H9 (cell line): ENCODE results near the gene ELL3. TPM values are rescaled to one million over a fixed set of nuclear protein-coding genes. Genes with fewer than 3 reads are reported as not detected.

Source experiments
- DNase-seq: peaks from one replicate; pipeline ENCODE4 v3.0.0-alpha.2; 2017
- H2AFZ ChIP-seq: one replicate; pipeline ENCODE4 v1.6.1; 2013; ENCODE audit warnings: mild to moderate bottlenecking, low read length, control low read depth, moderate library complexity
- H2AK5ac ChIP-seq: 2 replicates; pipeline ENCODE4 v1.6.1; 2013; ENCODE audit warnings: low read length, control low read depth, mixed read lengths; ENCODE audit not compliant: insufficient read length
- H2BK120ac ChIP-seq: one replicate; pipeline ENCODE4 v1.6.1; 2013; ENCODE audit warnings: low read depth, mild to moderate bottlenecking, low read length, control low read depth, inconsistent platforms; ENCODE audit not compliant: poor library complexity, severe bottlenecking
- H2BK12ac ChIP-seq: 2 replicates; pipeline ENCODE4 v1.6.1; 2013; ENCODE audit warnings: low read length, control low read depth, mixed read lengths, low read depth; ENCODE audit not compliant: insufficient read length
- H2BK15ac ChIP-seq: 2 replicates; pipeline ENCODE4 v1.6.1; 2013; ENCODE audit warnings: low read depth, low read length, control low read depth
- H2BK20ac ChIP-seq: one replicate; pipeline ENCODE4 v1.6.1; 2013; ENCODE audit warnings: low read depth, mild to moderate bottlenecking, low read length, control low read depth, inconsistent platforms; ENCODE audit not compliant: poor library complexity, severe bottlenecking
- H2BK5ac ChIP-seq: 2 replicates; pipeline ENCODE4 v1.6.1; 2013; ENCODE audit warnings: low read length, control low read depth, mixed read lengths; ENCODE audit not compliant: insufficient read length
- H3K14ac ChIP-seq: 2 replicates; pipeline ENCODE4 v1.6.1; 2013; ENCODE audit warnings: low read length, control low read depth; ENCODE audit not compliant: insufficient read depth
- H3K18ac ChIP-seq: 2 replicates; pipeline ENCODE4 v1.6.1; 2013; ENCODE audit warnings: low read depth, mild to moderate bottlenecking, mixed read lengths, low read length, control low read depth; ENCODE audit not compliant: insufficient read length
- H3K23ac ChIP-seq: 2 replicates; pipeline ENCODE4 v1.6.1; 2013; ENCODE audit warnings: low read length, control low read depth, mixed read lengths, low read depth; ENCODE audit not compliant: insufficient read length
- H3K23me2 ChIP-seq: 2 replicates; pipeline ENCODE4 v1.6.1; 2013; ENCODE audit warnings: low read depth, mild to moderate bottlenecking, mixed read lengths, low read length, control low read depth; ENCODE audit not compliant: insufficient read length, poor library complexity, severe bottlenecking
- H3K27ac ChIP-seq: 2 replicates; pipeline ENCODE4 v1.5.1; 2013; ENCODE audit warnings: low read length, control low read depth, mixed read lengths, low read depth; ENCODE audit not compliant: insufficient read length
- H3K27me3 ChIP-seq: 2 replicates; pipeline ENCODE4 v1.6.1; 2013; ENCODE audit warnings: low read length, control low read depth, inconsistent platforms; ENCODE audit not compliant: insufficient read depth
- H3K4ac ChIP-seq: 2 replicates; pipeline ENCODE4 v1.6.1; 2013; ENCODE audit warnings: low read depth, mild to moderate bottlenecking, control low read depth, inconsistent platforms, low read length, moderate library complexity
- H3K4me1 ChIP-seq: 2 replicates; pipeline ENCODE4 v1.6.1; 2013; ENCODE audit warnings: low read length, control low read depth, inconsistent platforms; ENCODE audit not compliant: insufficient read depth
- H3K4me2 ChIP-seq: 2 replicates; pipeline ENCODE4 v1.6.1; 2013; ENCODE audit warnings: low read length, control low read depth, mixed read lengths; ENCODE audit not compliant: insufficient read length, insufficient read depth
- H3K56ac ChIP-seq: 2 replicates; pipeline ENCODE4 v1.6.1; 2013; ENCODE audit warnings: low read depth, mild to moderate bottlenecking, mixed read lengths, low read length, control low read depth; ENCODE audit not compliant: insufficient read length
- H3K79me1 ChIP-seq: 2 replicates; pipeline ENCODE4 v1.6.1; 2013; ENCODE audit warnings: low read depth, mild to moderate bottlenecking, moderate library complexity, low read length, control low read depth, inconsistent platforms; ENCODE audit not compliant: insufficient read depth, poor library complexity, severe bottlenecking
- H3K79me2 ChIP-seq: 2 replicates; pipeline ENCODE4 v1.6.1; 2013; ENCODE audit warnings: low read length, control low read depth, inconsistent platforms; ENCODE audit not compliant: insufficient read depth
- H3K9ac ChIP-seq: 2 replicates; pipeline ENCODE4 v1.6.1; 2013; ENCODE audit warnings: low read length, control low read depth, mixed read lengths; ENCODE audit not compliant: insufficient read length; ENCODE audit errors: extremely low read depth
- H3K9me3 ChIP-seq: one replicate; pipeline ENCODE4 v1.6.1; 2013; ENCODE audit warnings: low read depth, low read length, inconsistent platforms; ENCODE audit not compliant: control insufficient read depth
- H3T11ph ChIP-seq: one replicate; pipeline ENCODE4 v1.6.1; 2013; ENCODE audit warnings: mild to moderate bottlenecking, low read length, control low read depth, inconsistent platforms
- H4K20me1 ChIP-seq: one replicate; pipeline ENCODE4 v1.6.1; 2013; ENCODE audit not compliant: control insufficient read depth, insufficient read length, insufficient read depth
- H4K5ac ChIP-seq: 2 replicates; pipeline ENCODE4 v1.6.1; 2013; ENCODE audit warnings: low read depth, mild to moderate bottlenecking, mixed read lengths, low read length, control low read depth; ENCODE audit not compliant: insufficient read length
- H4K8ac ChIP-seq: replicated peaks from 2 replicates; pipeline ENCODE4 v1.6.1; 2013; ENCODE audit warnings: low read length, control low read depth, mixed read lengths, low read depth; ENCODE audit not compliant: insufficient read length
- H4K91ac ChIP-seq: 2 replicates; pipeline ENCODE4 v1.6.1; 2013; ENCODE audit warnings: low read depth, mild to moderate bottlenecking, moderate library complexity, mixed read lengths, low read length, control low read depth; ENCODE audit not compliant: insufficient read length
- H3K27ac Mint-ChIP-seq, 3 experiments: 2 replicates in 2 of 3; 3 replicates in 1 of 3; pipeline ENCODE4 v1.8.0; 2020 to 2021; ENCODE audit warnings: mixed read lengths in 3 of 3, mild to moderate bottlenecking in 1 of 3, moderate library complexity in 1 of 3
- H3K27me3 Mint-ChIP-seq: 2 replicates; pipeline ENCODE4 v1.8.0; 2021; ENCODE audit warnings: low read depth, mild to moderate bottlenecking, moderate library complexity, mixed read lengths
- H3K36me3 Mint-ChIP-seq, 3 experiments: 2 replicates in 2 of 3; 3 replicates in 1 of 3; pipeline ENCODE4 v1.8.0; 2020 to 2021; ENCODE audit warnings: low read depth in 3 of 3, mixed read lengths in 3 of 3; ENCODE audit not compliant: insufficient read depth in 1 of 3
- H3K4me1 Mint-ChIP-seq, 2 experiments: 2 replicates each; pipeline ENCODE4 v1.8.0; 2020; ENCODE audit warnings: mixed read lengths in 2 of 2
- H3K4me3 Mint-ChIP-seq, 2 experiments: 2 replicates in 1 of 2; 3 replicates in 1 of 2; pipeline ENCODE4 v1.8.0; 2020 to 2021; ENCODE audit warnings: mild to moderate bottlenecking in 2 of 2, mixed read lengths in 2 of 2, moderate library complexity in 1 of 2
- H3K9me3 Mint-ChIP-seq, 2 experiments: 2 replicates in 1 of 2; 3 replicates in 1 of 2; pipeline ENCODE4 v1.8.0; 2020; ENCODE audit warnings: mild to moderate bottlenecking in 2 of 2, mixed read lengths in 2 of 2, moderate library complexity in 1 of 2
- WGBS: extraction: QIAGEN DNeasy Blood & Tissue Kit; methylation state at CpG from one replicate; pipeline ENCODE4 v1.1.7; 2013; ENCODE audit warnings: missing lambda C conversion rate, low lambda C conversion rate, mixed read lengths; ENCODE audit not compliant: insufficient read length; ENCODE audit errors: extremely low coverage; 5-methylcytosine and 5-hydroxymethylcytosine counted together
- total RNA-seq: library from RNA; stranded (reverse); gene quantifications from 2 replicates; pipeline ENCODE4 v1.2.1, GENCODE V29; 2021
- TF ChIP-seq, protein P1 (sequence below): fragments of 200-600 bp; sonication (generic); conservative IDR thresholded peaks from 3 replicates; pipeline ENCODE4 v1.8.0; 2021; ENCODE audit warnings: antibody characterized with exemption, mild to moderate bottlenecking

Gene ELL3
- total RNA-seq, 1 experiment from 2014 or later, result 6.4 TPM

DNA sequence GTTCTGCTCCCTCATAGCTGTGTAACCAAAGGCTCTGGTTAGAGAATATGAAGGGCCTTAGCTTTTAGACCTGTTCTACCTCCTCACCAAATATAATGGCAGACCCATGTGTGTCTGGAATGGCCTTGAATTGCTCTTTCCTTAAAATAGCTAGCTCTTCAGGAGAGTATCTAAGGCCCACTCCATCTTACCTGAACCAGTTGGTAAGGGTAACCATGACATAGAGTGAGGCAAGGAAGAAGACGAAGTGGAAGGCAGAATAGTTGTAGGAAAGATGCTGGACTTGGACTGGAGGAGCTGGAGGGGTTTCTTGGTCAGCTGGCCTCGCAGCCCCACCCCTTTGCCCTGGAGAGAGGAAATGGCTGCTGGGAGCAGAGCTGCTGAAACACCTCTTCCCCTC is 18.4 kb upstream of the ELL3 start:
- Mint-ChIP-seq H3K9me3 (no peaks in the 10 kb centered on the region), H3K4me3 (peak overlapping the region; percentile 31 to 47; a peak in 4 of 5 replicates), H3K27ac (peak overlapping the region in 2 of 3 experiments; percentile 91 to 92; a peak in 4 of 7 replicates), H3K4me1 (peaks cover 65 to 75% of the 10 kb centered on the region in 2 experiments), H3K36me3 (peaks cover 45 to 68% (median 54%) of the 10 kb centered on the region in 3 experiments), H3K27me3 (no peaks in the 10 kb centered on the region)
- Histone ChIP-seq H3K27ac (no peak overlapping the region), H2AK5ac (no peak overlapping the region), H3K4me1 (peaks cover 18% of the 10 kb centered on the region; the same call in 1 of the 2 replicates), H3K4me2 (no peak overlapping the region), H2BK12ac (no peak overlapping the region), H3K9me3 (no peaks in the 10 kb centered on the region), H3K27me3 (no peaks in the 10 kb centered on the region), H3K9ac (no peak overlapping the region), H2AFZ (no peak overlapping the region), H4K8ac (no peak overlapping the region), H3K79me1 (peaks cover 3% of the 10 kb centered on the region), H2BK15ac (no peak overlapping the region), H2BK20ac (no peak overlapping the region), H4K5ac (no peak overlapping the region), H2BK5ac (no peak overlapping the region), H3K79me2 (peaks cover 6% of the 10 kb centered on the region; the same call in 1 of the 2 replicates), H3T11ph (no peak overlapping the region), H4K91ac (no peak overlapping the region), H3K23me2 (peaks cover 8% of the 10 kb centered on the region), H2BK120ac (no peak overlapping the region), H3K56ac (no peak overlapping the region), H3K4ac (no peak overlapping the region), H4K20me1 (no peaks in the 10 kb centered on the region), H3K14ac (no peak overlapping the region), H3K23ac (no peak overlapping the region), H3K18ac (no peak overlapping the region)
- TF ChIP-seq, protein P1, sequence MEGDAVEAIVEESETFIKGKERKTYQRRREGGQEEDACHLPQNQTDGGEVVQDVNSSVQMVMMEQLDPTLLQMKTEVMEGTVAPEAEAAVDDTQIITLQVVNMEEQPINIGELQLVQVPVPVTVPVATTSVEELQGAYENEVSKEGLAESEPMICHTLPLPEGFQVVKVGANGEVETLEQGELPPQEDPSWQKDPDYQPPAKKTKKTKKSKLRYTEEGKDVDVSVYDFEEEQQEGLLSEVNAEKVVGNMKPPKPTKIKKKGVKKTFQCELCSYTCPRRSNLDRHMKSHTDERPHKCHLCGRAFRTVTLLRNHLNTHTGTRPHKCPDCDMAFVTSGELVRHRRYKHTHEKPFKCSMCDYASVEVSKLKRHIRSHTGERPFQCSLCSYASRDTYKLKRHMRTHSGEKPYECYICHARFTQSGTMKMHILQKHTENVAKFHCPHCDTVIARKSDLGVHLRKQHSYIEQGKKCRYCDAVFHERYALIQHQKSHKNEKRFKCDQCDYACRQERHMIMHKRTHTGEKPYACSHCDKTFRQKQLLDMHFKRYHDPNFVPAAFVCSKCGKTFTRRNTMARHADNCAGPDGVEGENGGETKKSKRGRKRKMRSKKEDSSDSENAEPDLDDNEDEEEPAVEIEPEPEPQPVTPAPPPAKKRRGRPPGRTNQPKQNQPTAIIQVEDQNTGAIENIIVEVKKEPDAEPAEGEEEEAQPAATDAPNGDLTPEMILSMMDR, result no peak
- DNase-seq, result no peak
- WGBS, result no CpG with 5 or more reads among the region's 2 CpGs
